ENCODE results near the gene CCDC154. TPM values are rescaled to one million over a fixed set of nuclear protein-coding genes. Genes with fewer than 3 reads are reported as not detected.

CCDC154 gene
- total RNA-seq, 6 donors from 2014 or later, result 0.30 to 5.4 (median 2.9) TPM; not detected in 1

GRCh38 chr16:1454561-1454960 is 10.2 kb upstream of the CCDC154 start:
- H3K4me3 ChIP-seq, result no peak overlapping the region
- TF ChIP-seq CTCF (IDR thresholded peaks at IDR 0.05), result no peak
- TF ChIP-seq POLR2AphosphoS5 (IDR thresholded peaks at IDR 0.05), result no peak
- no peak for TF ChIP-seq EP300 (IDR thresholded peaks at IDR 0.05)
- no peak for TF ChIP-seq POLR2A (IDR thresholded peaks at IDR 0.05)
- no peak overlapping the region for H3K27ac ChIP-seq
- no peaks in the 10 kb centered on the region for H3K9me3 ChIP-seq
- 89 to 100% methylated on average over 9 of the region's 17 CpGs for WGBS, 2 donors
- no peaks in the 10 kb centered on the region for H3K4me1 ChIP-seq
- no peaks in the 10 kb centered on the region for H3K27me3 ChIP-seq
- peak in 1 of 2 donors; percentile 66 for DNase-seq
- ATAC-seq (ENCODE audit: low FRiP score in 2 of 2), result no peak
- peaks cover 19 to 93% (median 83%) of the 10 kb centered on the region in 4 donors for H3K36me3 ChIP-seq

DNA sequence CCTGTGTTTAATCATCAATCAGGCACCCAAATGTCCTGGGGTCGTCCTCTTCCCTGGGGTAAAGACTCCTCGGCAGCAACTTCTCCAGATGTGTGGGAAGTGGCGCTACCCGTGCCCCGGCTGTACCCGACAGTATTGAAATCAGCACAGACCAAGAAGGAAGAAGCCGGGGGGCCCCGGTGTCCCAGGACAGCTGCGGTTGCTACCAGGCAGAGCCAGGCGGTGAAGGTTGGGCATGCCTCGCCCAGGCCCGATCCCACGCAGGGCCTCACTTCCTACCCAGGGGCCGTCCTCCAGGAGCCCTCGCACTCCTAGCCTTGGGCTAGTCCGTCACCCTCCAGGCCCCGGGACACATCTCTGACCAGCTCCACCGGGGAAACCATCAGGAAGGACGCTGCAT is 9.0 kb upstream of the CCDC154 start:
- TF ChIP-seq CTCF (IDR thresholded peaks at IDR 0.05) (no peak), POLR2AphosphoS5 (IDR thresholded peaks at IDR 0.05) (no peak), EP300 (IDR thresholded peaks at IDR 0.05) (no peak), POLR2A (IDR thresholded peaks at IDR 0.05) (no peak)
- no peaks in the 10 kb centered on the region for H3K4me1 ChIP-seq
- peaks cover 19 to 98% (median 84%) of the 10 kb centered on the region in 4 donors for H3K36me3 ChIP-seq
- peak in 1 of 2 donors; percentile 63 for DNase-seq
- ATAC-seq (ENCODE audit: low FRiP score in 2 of 2), result no peak
- no peak overlapping the region for H3K27ac ChIP-seq
- no peak overlapping the region for H3K4me3 ChIP-seq
- no peaks in the 10 kb centered on the region for H3K9me3 ChIP-seq
- H3K27me3 ChIP-seq, result no peaks in the 10 kb centered on the region
- 93 to 94% methylated on average over 16 to 18 of the region's 19 CpGs for WGBS, 2 donors

DNA sequence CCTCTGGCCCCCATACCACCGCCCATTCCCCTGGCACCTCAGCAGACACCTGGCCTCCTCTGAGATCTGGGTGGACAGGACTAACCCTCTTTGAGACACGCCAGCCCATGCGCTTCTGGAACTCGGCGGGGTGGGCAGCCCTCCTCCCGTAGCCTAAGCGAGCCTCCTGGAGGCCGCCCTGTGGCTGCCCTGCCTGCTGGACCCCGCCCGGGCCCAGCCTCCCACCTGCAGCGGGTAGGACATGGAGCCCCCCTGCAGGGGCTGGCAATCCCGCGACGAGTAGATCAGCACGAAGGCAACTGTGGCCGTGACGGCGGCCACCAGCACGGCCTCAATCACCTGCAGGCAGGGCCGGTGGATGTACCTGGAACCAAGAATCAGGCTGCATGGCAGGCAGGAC is 8.2 kb upstream of the CCDC154 start:
- WGBS, 2 donors, result 95 to 100% methylated on average over 1 to 19 of the region's 20 CpGs
- Histone ChIP-seq H3K27me3 (no peaks in the 10 kb centered on the region), H3K4me3 (no peak overlapping the region), H3K9me3 (no peaks in the 10 kb centered on the region), H3K27ac (no peak overlapping the region), H3K4me1 (no peaks in the 10 kb centered on the region), H3K36me3 (peaks cover 19 to 98% (median 85%) of the 10 kb centered on the region in 4 donors)
- DNase-seq (peak in 1 of 2 donors; percentile 81), ATAC-seq (ENCODE audit: low FRiP score in 2 of 2) (no peak)
- TF ChIP-seq EP300 (IDR thresholded peaks at IDR 0.05) (no peak), CTCF (IDR thresholded peaks at IDR 0.05) (no peak), POLR2A (IDR thresholded peaks at IDR 0.05) (no peak), POLR2AphosphoS5 (IDR thresholded peaks at IDR 0.05) (no peak)

DNA sequence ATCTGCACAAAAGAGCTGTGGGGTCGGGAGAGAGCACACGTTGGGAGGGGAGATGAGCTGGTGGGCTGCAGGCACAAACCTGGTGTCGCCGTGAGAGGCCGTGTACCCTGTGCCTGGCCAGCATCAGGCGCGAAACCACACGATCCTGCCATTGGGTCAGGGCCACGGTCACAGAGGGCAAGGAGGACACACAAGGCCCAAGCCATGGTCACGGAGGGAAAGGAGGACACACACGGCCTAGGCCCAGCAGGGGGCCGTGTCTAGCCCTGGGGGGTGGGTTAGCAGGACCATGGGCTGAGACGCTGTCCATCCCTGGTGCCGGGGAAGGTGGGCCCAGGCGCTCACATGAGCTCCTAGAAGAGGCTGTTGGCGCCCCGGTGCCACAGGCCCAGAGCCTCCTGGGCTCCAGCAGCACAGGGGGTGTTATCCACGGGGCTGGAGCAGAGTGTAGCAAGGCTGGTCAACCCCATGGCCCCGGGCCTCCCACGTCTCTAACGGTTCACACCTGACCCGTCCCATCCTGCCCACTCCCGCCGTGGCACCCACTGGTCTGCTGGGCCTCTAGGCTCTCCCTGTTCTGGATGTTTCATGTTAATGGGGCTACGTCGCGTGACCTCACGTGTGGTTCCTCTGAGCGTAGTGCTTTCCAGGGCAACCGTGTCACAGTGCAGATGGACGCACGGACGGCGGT is 7.5 kb upstream of the CCDC154 start:
- 97 to 98% methylated on average over 18 to 34 of the region's 34 CpGs for WGBS, 2 donors
- ATAC-seq (ENCODE audit: low FRiP score in 2 of 2), result no peak
- Histone ChIP-seq H3K4me3 (no peak overlapping the region), H3K4me1 (no peaks in the 10 kb centered on the region), H3K27me3 (no peaks in the 10 kb centered on the region), H3K36me3 (peaks cover 23 to 99% (median 87%) of the 10 kb centered on the region in 4 donors), H3K9me3 (no peaks in the 10 kb centered on the region), H3K27ac (no peak overlapping the region)
- TF ChIP-seq EP300 (IDR thresholded peaks at IDR 0.05) (no peak), POLR2A (IDR thresholded peaks at IDR 0.05) (no peak), CTCF (IDR thresholded peaks at IDR 0.05) (no peak), POLR2AphosphoS5 (IDR thresholded peaks at IDR 0.05) (no peak)
- DNase-seq, result peak in 1 of 2 donors; percentile 70

DNA sequence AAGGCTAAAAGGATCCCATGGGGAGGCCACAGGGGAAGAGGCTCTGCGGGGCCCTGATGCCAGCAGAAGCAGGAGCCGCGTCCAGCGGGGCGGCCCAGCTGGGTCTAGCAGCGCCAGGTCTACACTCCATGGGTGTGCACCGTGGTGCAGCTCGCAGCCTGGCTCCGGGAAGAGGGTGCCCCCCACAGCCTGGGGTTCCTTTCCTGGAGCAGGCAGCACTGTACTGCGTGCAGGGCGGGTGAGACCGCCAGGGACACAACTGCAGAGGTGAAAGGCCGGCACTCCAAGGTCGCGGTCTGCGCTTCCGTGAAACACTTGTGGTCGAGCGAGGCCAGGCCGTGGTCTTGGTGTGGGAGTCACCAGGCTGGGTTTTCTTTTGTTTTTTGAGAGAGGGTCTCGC is 6.5 kb upstream of the CCDC154 start:
- no peak overlapping the region for H3K4me3 ChIP-seq
- peaks cover 23 to 100% (median 88%) of the 10 kb centered on the region in 4 donors for H3K36me3 ChIP-seq
- H3K9me3 ChIP-seq, result no peaks in the 10 kb centered on the region
- no peak for ATAC-seq (ENCODE audit: low FRiP score in 2 of 2)
- 96% methylated on average over 12 to 17 of the region's 21 CpGs for WGBS, 2 donors
- peak in 1 of 2 donors; percentile 80 for DNase-seq
- H3K4me1 ChIP-seq, result no peaks in the 10 kb centered on the region
- H3K27ac ChIP-seq, result no peak overlapping the region
- TF ChIP-seq CTCF (IDR thresholded peaks at IDR 0.05) (no peak), POLR2A (IDR thresholded peaks at IDR 0.05) (no peak), POLR2AphosphoS5 (IDR thresholded peaks at IDR 0.05) (no peak), EP300 (IDR thresholded peaks at IDR 0.05) (no peak)
- H3K27me3 ChIP-seq, result no peaks in the 10 kb centered on the region
